ENCODE data around the gene TRIM66. TPM values are rescaled to one million over a fixed set of nuclear protein-coding genes. Genes with fewer than 3 reads are reported as not detected.

TRIM66 gene
- total and polyA plus RNA-seq, 2 of the 8 experiments (the other 6 are each of a cell fraction or from before 2014, with no cell fraction given), result 3.1 to 3.5 TPM

DNA sequence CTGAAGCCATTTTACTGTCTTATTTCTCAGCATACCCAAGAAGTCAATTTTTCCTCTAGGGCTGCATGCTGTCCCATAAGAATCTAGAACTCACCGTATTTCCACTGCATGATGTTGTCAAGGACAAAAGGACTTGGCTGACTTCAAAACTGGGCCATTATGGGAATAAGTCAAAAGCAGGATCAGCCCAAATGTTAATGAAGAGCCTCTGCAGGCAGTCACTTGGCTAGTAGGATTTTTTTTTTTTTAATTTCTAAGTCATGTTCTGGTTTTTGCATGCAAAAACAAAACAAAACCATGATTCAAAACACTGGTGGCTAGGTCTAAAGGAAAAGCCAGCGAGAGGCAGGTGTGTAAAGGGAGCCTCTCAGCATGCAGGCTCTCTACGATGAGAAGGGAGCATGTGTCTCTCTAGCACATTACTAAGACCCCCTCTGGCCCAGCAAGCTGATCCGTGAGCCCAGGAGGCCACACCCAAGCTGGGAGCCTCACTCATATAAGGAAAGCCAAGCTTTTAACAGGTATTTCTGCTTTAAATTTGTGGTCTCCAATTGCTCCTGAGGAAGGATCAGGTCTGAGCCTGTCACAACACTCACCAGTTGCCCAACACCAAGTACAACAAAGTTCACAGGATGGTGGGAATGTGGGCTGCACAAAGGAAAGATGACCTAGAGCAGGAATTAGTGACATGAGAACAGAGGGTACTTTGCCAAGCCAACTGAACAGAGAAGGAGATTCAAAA is 67.0 kb downstream of the TRIM66 start (continued):
- TF ChIP-seq HDAC2 (IDR thresholded peaks at IDR 0.05; ENCODE audit: borderline replicate concordance in 1 of 2, low read depth in 2 of 2, low read length in 2 of 2) (no peak), TAF7 (optimal IDR thresholded peaks at IDR 0.05; ENCODE audit: borderline replicate concordance, low read depth, low read length) (no peak), KDM5A (IDR thresholded peaks at IDR 0.05; ENCODE audit: low read length) (no peak), CHD2 (IDR thresholded peaks at IDR 0.05; ENCODE audit: low read length) (no peak), KDM4A (IDR thresholded peaks at IDR 0.05; ENCODE audit: low read depth, low read length, severe bottlenecking) (no peak), RFX5 (IDR thresholded peaks at IDR 0.05; ENCODE audit: borderline replicate concordance, low read depth, low read length) (no peak)
- TF ChIP-seq, protein P1, sequence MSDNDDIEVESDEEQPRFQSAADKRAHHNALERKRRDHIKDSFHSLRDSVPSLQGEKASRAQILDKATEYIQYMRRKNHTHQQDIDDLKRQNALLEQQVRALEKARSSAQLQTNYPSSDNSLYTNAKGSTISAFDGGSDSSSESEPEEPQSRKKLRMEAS (IDR thresholded peaks at IDR 0.05), result no peak
